Common myeloid progenitor, CD34-positive (primary cell): ENCODE results near the gene GOLGA2.
"Not testable (repeated sequence)": the region's sequence is repeated elsewhere in the genome, so short reads cannot be mapped to it uniquely, and the experiment has no call there.

Source experiments
- CTCF ChIA-PET: fragments of 350-600 bp; sonication (Branson Sonifier 250); formaldehyde crosslinking; loops from one replicate; lab custom pipeline; 2021; ENCODE audit warnings: antibody characterized with exemption; lab: Charles Lee
- POLR2A ChIA-PET: fragments of 350-600 bp; sonication (Branson Sonifier 250); formaldehyde crosslinking; loops from one replicate; lab custom pipeline; 2021; ENCODE audit warnings: antibody characterized with exemption; lab: Charles Lee
- DNase-seq, 3 donors: peaks; one replicate each; pipeline versions ENCODE4 v3.0.0 to v3.0.0-alpha.2; 2013
- H3K27ac ChIP-seq, 2 experiments: 1 replicate in 1 of 2; 2 replicates in 1 of 2; pipeline ENCODE4 v1.7.0; 2013; ENCODE audit warnings: inconsistent platforms in 2 of 2, low read length in 2 of 2, mild to moderate bottlenecking in 2 of 2, low read depth in 1 of 2, moderate library complexity in 1 of 2; ENCODE audit not compliant: severe bottlenecking in 2 of 2, insufficient read depth in 1 of 2, poor library complexity in 1 of 2
- H3K27me3 ChIP-seq, 5 experiments: replicated peaks in 2 of 5; 1 replicate in 3 of 5; 2 replicates in 2 of 5; pipeline versions ENCODE4 v1.6.1 to v1.7.0; 2013; ENCODE audit warnings: low read length in 4 of 5, mild to moderate bottlenecking in 2 of 5, moderate library complexity in 2 of 5, inconsistent platforms in 1 of 5; ENCODE audit not compliant: insufficient read depth in 5 of 5, control insufficient read depth in 4 of 5
- H3K36me3 ChIP-seq, 4 experiments: 1 replicate in 2 of 4; 2 replicates in 2 of 4; pipeline versions ENCODE4 v1.6.1 to v1.7.0; 2013; ENCODE audit warnings: low read length in 3 of 4, control low read depth in 1 of 4, mild to moderate bottlenecking in 1 of 4; ENCODE audit not compliant: control insufficient read depth in 4 of 4, insufficient read depth in 4 of 4
- H3K4me1 ChIP-seq, 4 experiments: 1 replicate in 3 of 4; 2 replicates in 1 of 4; pipeline versions ENCODE4 v1.6.1 to v1.7.1; 2013; ENCODE audit warnings: low read length in 3 of 4, mild to moderate bottlenecking in 3 of 4, control low read depth in 1 of 4, inconsistent platforms in 1 of 4, moderate library complexity in 1 of 4; ENCODE audit not compliant: control insufficient read depth in 4 of 4, insufficient read depth in 4 of 4; ENCODE audit errors: control extremely low read depth in 1 of 4
- H3K4me3 ChIP-seq, 7 experiments: 1 replicate in 4 of 7; 2 replicates in 3 of 7; pipeline versions ENCODE4 v1.5.1 to v1.7.0; 2013; ENCODE audit warnings: mild to moderate bottlenecking in 7 of 7, low read length in 6 of 7, moderate library complexity in 6 of 7, inconsistent platforms in 2 of 7, low read depth in 2 of 7, control low read depth in 1 of 7; ENCODE audit not compliant: insufficient read depth in 4 of 7, control insufficient read depth in 1 of 7; ENCODE audit errors: extremely low read depth in 1 of 7
- H3K9me3 ChIP-seq, 5 experiments: 1 replicate in 4 of 5; 2 replicates in 1 of 5; pipeline versions ENCODE4 v1.6.1 to v1.7.1; 2013; ENCODE audit warnings: low read length in 4 of 5, mild to moderate bottlenecking in 2 of 5, inconsistent platforms in 1 of 5, low read depth in 1 of 5, moderate library complexity in 1 of 5; ENCODE audit not compliant: control insufficient read depth in 4 of 5, insufficient read depth in 2 of 5; ENCODE audit errors: control extremely low read depth in 1 of 5
- WGBS: methylation state at CpG from one replicate; pipeline ENCODE4 v1.1.5; 2013; ENCODE audit not compliant: insufficient coverage; 5-methylcytosine and 5-hydroxymethylcytosine counted together

GOLGA2 gene

GRCh38 chr9:128279088-128280073, 3.6 kb upstream of the GOLGA2 start:
- H3K27ac ChIP-seq, result peak overlapping the region in 1 of 2 experiments; percentile 49
- WGBS, result 83% methylated on average over 14 of the region's 22 CpGs
- POLR2A ChIA-PET, H3K36me3 ChIP-seq, H3K4me3 ChIP-seq, H3K27me3 ChIP-seq, DNase-seq, H3K9me3 ChIP-seq: not testable (repeated sequence)
- CTCF ChIA-PET, result interaction anchor here (0.7 to 1.0 kb wide), 2 partner anchors 16 to 24 kb away, joined by 3 read pairs; no protein-coding TSS in a partner anchor
- H3K4me1 ChIP-seq, result peaks cover 6 to 22% (median 17%) of the 10 kb centered on the region in 4 experiments

DNA sequence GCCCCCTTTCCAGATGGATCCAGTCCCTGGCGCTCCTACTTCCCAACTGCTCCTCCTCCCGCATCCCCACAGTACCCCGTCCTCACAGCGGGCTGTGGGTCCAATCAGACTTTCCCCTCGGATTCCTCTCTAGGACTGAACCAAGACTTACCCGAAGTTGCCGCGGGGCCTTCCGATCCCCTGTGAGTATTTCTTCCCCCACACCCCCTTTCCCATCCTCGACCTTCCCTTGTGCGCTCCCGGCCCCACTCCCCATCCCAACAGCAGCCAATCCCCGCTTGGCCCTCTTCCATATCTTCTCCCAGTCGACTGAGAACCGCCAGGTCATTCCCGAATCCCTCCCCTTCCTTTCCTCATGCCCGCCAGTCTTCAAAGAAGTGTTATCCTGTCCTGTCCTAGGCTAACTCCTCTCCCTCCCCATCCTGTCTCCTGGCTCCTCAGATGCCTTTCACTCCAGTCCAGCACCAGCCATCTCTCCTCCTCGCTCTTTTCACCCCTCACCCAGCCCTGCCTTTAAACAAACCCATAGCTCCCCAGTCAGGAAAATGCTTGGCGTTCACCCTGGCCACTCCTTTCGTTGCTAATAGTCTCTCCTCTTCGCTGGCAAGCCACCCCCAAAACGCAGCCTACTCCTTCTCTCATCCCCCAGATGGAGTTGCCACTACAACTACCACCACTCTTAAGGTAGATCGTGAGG, 915 bp upstream of the GOLGA2 start:
- no peak for DNase-seq
- peak overlapping the region; percentile 79 to 95 for H3K27ac ChIP-seq
- H3K9me3 ChIP-seq, result no peaks in the 10 kb centered on the region
- H3K27me3 ChIP-seq, result no peaks in the 10 kb centered on the region
- peaks cover 3 to 13% (median 10%) of the 10 kb centered on the region in 4 experiments for H3K36me3 ChIP-seq
- peaks cover 7 to 25% (median 17%) of the 10 kb centered on the region in 4 experiments for H3K4me1 ChIP-seq
- ChIA-PET POLR2A (no interaction called here), CTCF (no interaction called here)
- H3K4me3 ChIP-seq, result peak overlapping the region; percentile 63 to 96 (median 81)
- 21% methylated on average over 23 of the region's 23 CpGs for WGBS

- H3K9me3 ChIP-seq, result no peaks in the 10 kb centered on the region
- H3K4me1 ChIP-seq, result peaks cover 7 to 25% (median 17%) of the 10 kb centered on the region in 4 experiments
- no peaks in the 10 kb centered on the region for H3K27me3 ChIP-seq
- DNase-seq, result peak; percentile 99 to 100 (median 99)
- H3K4me3 ChIP-seq, result peak within 1 kb of the TSS; percentile 70 to 96 (median 81)
- H3K36me3 ChIP-seq, result peaks cover 3 to 20% (median 12%) of the 10 kb centered on the region in 4 experiments
- peak within 1 kb of the TSS; percentile 83 to 95 for H3K27ac ChIP-seq
- ChIA-PET CTCF (no interaction called here), POLR2A (interaction anchor here (0.6 to 1.2 kb wide), 4 partner anchors 12 to 728 kb away, joined by 3 to 6 read pairs (median 4); no protein-coding TSS in a partner anchor)
- WGBS, result 0% methylated on average over 32 of the region's 38 CpGs
Measured at GRCh38 chr9:128276008-128276573, 284 bp upstream of the GOLGA2 start, which contains the start of gene SWI5. SWI5 (plus strand) TSS chr9:128276276.

- Histone ChIP-seq H3K9me3 (no peaks in the 10 kb centered on the region), H3K27me3 (no peaks in the 10 kb centered on the region), H3K36me3 (peaks cover 3 to 23% (median 14%) of the 10 kb centered on the region in 4 experiments), H3K27ac (no peak overlapping the region), H3K4me1 (peaks cover 7 to 21% (median 17%) of the 10 kb centered on the region in 4 experiments), H3K4me3 (peak overlapping the region in 1 of 7 experiments; percentile 96)
- WGBS, result 100% methylated on average over 5 of the region's 8 CpGs
- no peak for DNase-seq
- ChIA-PET POLR2A (no interaction called here), CTCF (no interaction called here)
Measured at GRCh38 chr9:128274245-128274644, 1.6 kb downstream of the GOLGA2 start.

GRCh38 chr9:128271512-128271911, 4.3 kb downstream of the GOLGA2 start:
- POLR2A ChIA-PET, result no interaction called here
- Histone ChIP-seq H3K27me3 (no peaks in the 10 kb centered on the region), H3K4me3 (no peak overlapping the region), H3K27ac (no peak overlapping the region), H3K9me3 (no peaks in the 10 kb centered on the region), H3K4me1 (peaks cover 7 to 17% (median 12%) of the 10 kb centered on the region in 4 experiments), H3K36me3 (peaks cover 3 to 44% (median 22%) of the 10 kb centered on the region in 4 experiments)
- CTCF ChIA-PET, result interaction anchor here (1.2 kb wide), 1 partner anchor 148 kb away, joined by 3 read pairs; no protein-coding TSS in a partner anchor
- no peak for DNase-seq
- WGBS, result 93% methylated on average over 5 of the region's 5 CpGs

DNA sequence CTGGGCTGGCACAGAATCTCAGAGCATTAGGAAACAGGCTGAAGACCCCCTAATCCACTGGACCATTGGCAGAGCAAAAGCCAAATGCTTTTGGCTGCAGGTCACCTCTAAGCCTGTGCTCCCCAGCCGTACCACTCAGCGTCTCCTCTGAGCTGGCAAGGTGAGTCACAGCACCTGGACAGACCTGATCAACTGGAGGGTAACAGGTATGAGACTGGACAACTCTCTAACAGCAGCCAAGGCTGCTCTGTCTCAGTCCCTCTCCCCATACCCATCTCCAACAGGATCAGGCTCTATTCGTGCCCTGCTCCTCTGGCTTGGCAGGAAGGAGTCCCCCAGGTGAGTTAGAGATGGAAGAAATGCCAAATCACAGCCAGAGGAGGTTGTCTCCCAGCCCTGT, 4.7 kb downstream of the GOLGA2 start:
- Histone ChIP-seq H3K9me3 (no peaks in the 10 kb centered on the region), H3K27me3 (no peaks in the 10 kb centered on the region), H3K4me1 (peaks cover 6 to 13% (median 8%) of the 10 kb centered on the region in 4 experiments), H3K27ac (no peak overlapping the region), H3K4me3 (no peak overlapping the region), H3K36me3 (peaks cover 3 to 44% (median 22%) of the 10 kb centered on the region in 4 experiments)
- DNase-seq, result no peak
- ChIA-PET POLR2A (no interaction called here), CTCF (interaction anchor here (1.2 kb wide), 1 partner anchor 148 kb away, joined by 3 read pairs; no protein-coding TSS in a partner anchor)
- WGBS, result 87% methylated on average over 2 of the region's 3 CpGs
